ENCODE data around the gene FBXO17.
"Not testable (repeated sequence)": the region's sequence is repeated elsewhere in the genome, so short reads cannot be mapped to it uniquely, and the experiment has no call there.

FBXO17 gene

DNA sequence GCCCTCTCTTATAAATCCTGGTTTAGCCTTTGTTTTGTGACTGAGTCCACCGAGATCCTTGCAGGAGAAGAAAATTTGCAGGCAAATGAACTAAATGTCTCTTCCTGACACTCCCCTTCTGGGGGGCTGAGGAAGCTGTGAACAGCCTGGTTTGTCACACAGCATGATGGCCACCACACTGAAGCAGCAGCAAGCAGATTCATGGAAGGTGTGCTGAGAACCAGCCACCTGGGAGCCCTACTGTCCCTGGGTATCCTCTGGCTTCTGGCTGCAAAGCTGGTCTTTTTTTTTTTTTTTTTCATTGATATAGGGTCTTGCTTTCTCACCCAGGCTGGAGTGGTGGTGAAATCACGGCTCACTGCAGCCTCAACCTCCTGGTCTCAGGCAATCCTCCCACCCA is 33.6 kb downstream of the FBXO17 start:
- Histone ChIP-seq H3K36me3 (replicated peaks) (peaks cover 9% of the 10 kb centered on the region), H3K27ac (no peak overlapping the region), H3K27me3 (replicated peaks) (no peaks in the 10 kb centered on the region), H3K4me3 (ENCODE audit: low read depth, low read length) (no peak overlapping the region)
- DNase-seq, result no peak
- TF ChIP-seq, protein P1, sequence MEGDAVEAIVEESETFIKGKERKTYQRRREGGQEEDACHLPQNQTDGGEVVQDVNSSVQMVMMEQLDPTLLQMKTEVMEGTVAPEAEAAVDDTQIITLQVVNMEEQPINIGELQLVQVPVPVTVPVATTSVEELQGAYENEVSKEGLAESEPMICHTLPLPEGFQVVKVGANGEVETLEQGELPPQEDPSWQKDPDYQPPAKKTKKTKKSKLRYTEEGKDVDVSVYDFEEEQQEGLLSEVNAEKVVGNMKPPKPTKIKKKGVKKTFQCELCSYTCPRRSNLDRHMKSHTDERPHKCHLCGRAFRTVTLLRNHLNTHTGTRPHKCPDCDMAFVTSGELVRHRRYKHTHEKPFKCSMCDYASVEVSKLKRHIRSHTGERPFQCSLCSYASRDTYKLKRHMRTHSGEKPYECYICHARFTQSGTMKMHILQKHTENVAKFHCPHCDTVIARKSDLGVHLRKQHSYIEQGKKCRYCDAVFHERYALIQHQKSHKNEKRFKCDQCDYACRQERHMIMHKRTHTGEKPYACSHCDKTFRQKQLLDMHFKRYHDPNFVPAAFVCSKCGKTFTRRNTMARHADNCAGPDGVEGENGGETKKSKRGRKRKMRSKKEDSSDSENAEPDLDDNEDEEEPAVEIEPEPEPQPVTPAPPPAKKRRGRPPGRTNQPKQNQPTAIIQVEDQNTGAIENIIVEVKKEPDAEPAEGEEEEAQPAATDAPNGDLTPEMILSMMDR (IDR thresholded peaks at IDR 0.05; ENCODE audit: low read depth, low read length, missing control alignments), result no peak
- in situ Hi-C loops (cut with HindIII; ENCODE audit: low pct_ligation_motif_present, low sequenced_read_pairs), result no loop called here

DNA sequence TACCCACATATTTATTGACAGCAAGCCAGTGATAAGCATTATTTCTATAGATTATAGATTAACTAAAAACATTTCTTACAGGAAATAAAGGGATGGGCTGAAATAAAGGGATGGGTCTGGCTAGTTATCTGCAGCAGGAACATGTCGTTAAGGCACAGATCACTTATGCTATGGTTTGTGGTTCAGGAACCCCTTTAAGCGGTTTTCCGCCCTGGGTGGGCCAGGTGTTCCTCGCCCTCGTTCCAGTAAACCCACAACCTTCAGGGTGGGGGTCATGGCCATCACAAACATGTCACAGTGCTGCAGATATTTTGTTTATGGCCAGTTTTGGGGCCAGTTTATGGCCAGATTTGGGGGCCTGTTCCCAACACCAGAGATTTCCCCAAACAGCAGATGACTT is 34.1 kb downstream of the FBXO17 start:
- DNase-seq; H3K27ac ChIP-seq; H3K27me3 ChIP-seq (replicated peaks); H3K36me3 ChIP-seq (replicated peaks); in situ Hi-C loops (cut with HindIII; ENCODE audit: low pct_ligation_motif_present, low sequenced_read_pairs); H3K4me3 ChIP-seq (ENCODE audit: low read depth, low read length): not testable (repeated sequence)

DNA sequence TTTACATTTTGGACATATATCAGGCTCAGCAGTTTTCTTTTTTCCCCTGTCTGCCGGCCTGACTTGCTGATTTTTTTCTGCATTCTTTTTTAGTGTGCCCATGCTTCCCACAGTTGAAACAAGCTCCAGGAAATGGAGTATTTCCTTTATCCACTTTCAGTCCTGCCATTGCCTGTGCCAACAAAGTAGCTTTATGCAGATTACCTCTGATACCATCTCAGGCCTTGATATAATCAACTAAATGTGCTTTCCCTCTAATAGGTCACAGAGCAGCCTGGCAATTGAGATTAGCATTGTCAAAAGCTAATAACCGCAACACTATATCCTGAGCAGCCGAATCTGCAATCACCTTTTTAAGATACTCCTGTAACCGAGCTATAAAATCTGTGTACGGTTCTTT is 35.6 kb downstream of the FBXO17 start:
- Histone ChIP-seq H3K27ac (no peak overlapping the region), H3K27me3 (replicated peaks) (no peaks in the 10 kb centered on the region), H3K4me3 (ENCODE audit: low read depth, low read length) (no peak overlapping the region), H3K36me3 (replicated peaks) (peaks cover 4% of the 10 kb centered on the region)
- in situ Hi-C loops (cut with HindIII; ENCODE audit: low pct_ligation_motif_present, low sequenced_read_pairs), result no loop called here
- DNase-seq, result no peak
- TF ChIP-seq, protein P1 (IDR thresholded peaks at IDR 0.05; ENCODE audit: low read depth, low read length, missing control alignments), result no peak

DNA sequence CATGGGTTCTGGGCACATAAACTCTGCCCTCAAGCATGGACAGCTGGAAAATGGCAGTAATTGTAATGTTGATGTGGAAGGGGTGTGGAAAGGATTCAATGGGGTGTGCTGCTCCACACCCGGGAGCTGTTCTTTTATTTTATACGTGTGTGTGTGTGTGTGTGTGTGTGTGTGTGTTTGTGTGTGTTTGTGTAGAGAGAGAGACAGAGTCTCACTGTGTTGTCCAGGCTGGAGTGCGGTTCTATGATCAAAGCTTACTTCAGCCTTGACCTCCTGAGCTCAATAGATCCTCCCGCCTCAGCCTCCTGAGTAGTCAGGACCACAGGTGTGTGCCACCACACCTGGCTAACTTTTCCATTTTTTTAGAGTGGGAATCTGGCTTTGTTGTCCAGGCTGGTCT is 42.0 kb downstream of the FBXO17 start:
- Histone ChIP-seq H3K27me3 (replicated peaks) (no peaks in the 10 kb centered on the region), H3K4me3 (ENCODE audit: low read depth, low read length) (no peak overlapping the region), H3K36me3 (replicated peaks) (peaks cover 2% of the 10 kb centered on the region), H3K27ac (no peak overlapping the region)
- DNase-seq, result no peak
- TF ChIP-seq, protein P1 (IDR thresholded peaks at IDR 0.05; ENCODE audit: low read depth, low read length, missing control alignments), result no peak
- in situ Hi-C loops (cut with HindIII; ENCODE audit: low pct_ligation_motif_present, low sequenced_read_pairs), result no loop called here

DNA sequence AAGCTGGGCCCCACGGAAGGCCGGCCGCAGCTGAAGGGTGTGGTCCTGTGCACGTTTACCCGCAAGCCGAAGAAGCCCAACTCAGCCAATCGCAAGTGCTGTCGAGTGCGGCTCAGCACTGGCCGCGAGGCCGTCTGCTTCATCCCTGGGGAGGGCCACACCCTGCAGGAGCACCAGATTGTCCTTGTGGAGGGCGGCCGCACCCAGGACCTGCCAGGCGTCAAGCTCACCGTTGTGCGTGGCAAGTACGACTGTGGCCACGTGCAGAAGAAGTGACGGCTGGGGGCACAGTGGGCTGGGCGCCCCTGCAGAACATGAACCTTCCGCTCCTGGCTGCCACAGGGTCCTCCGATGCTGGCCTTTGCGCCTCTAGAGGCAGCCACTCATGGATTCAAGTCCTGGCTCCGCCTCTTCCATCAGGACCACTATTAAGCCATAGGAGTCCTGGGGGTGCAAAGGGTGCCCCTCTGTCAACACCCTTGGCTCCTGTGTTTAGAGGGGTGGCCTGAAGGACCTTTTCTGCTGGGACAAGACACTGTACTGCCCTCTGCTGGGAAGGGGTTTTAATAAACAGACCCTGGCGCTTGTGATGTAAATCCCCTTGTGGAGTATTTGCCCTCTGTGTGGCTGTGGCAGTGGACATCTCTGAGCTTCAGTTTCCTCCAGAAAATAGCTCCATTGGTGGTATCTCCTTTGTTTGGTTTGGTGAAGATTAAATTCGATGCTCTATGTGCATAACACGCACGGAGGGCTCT is 42.9 kb downstream of the FBXO17 start:
- in situ Hi-C loops (cut with HindIII; ENCODE audit: low pct_ligation_motif_present, low sequenced_read_pairs), result no loop called here
- Histone ChIP-seq H3K27ac (no peak overlapping the region), H3K27me3 (replicated peaks) (no peaks in the 10 kb centered on the region), H3K36me3 (replicated peaks) (peaks cover 2% of the 10 kb centered on the region), H3K4me3 (ENCODE audit: low read depth, low read length) (no peak overlapping the region)
- TF ChIP-seq, protein P1 (IDR thresholded peaks at IDR 0.05; ENCODE audit: low read depth, low read length, missing control alignments), result peak; percentile 61
- peak; percentile 40 for DNase-seq

DNA sequence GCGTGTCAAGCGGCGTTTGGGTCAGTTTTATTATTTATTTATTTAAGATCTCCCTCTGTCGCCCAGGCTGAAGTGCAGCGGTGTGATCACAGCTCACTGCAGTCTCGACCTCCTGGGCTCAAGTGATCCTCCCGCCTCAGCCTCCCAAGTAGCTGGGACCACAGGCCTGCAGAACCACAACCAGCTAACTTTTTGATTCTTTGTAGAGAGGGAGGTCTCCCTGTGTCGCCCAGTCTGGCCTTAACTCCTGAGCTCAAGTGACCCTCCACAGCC is 44.1 kb downstream of the FBXO17 start:
- TF ChIP-seq, protein P1 (IDR thresholded peaks at IDR 0.05; ENCODE audit: low read depth, low read length, missing control alignments), result no peak
- H3K36me3 ChIP-seq (replicated peaks), result peaks cover 2% of the 10 kb centered on the region
- DNase-seq, result no peak
- H3K27ac ChIP-seq, result no peak overlapping the region
- in situ Hi-C loops (cut with HindIII; ENCODE audit: low pct_ligation_motif_present, low sequenced_read_pairs), result no loop called here
- H3K4me3 ChIP-seq (ENCODE audit: low read depth, low read length), result peak overlapping the region; percentile 77
- no peaks in the 10 kb centered on the region for H3K27me3 ChIP-seq (replicated peaks)
